ENCODE data around the gene THSD4.

DNA sequence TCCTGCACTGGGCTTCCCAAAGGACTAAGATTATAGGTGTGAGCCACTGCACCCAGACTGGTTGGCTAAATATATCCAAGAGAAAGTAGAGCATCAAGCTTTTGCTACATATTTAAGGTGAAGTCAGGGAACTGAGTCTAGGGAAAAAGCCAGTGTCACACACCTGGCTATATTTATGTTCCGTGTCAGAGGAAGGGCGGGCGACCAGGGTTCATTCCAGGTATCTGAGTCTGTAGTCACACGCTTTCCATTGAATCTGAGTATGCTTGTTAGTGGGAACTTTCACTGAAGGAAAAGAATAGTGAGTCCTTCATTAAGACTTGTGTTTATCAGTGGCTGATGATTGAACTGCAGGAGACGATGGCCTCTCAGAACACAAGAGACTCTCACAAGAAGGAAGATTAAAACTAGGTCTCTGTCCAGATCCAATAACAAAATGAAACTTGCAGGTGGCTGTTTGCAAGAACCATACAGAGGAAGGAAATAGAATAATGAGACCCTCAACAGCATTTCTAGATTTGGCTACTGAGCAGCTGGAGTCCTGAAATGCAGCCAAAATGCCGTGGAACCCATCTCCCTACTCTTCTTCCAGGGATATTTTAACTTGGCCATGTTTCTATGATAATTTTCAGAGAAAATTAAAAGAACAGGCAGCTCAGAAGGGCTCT, 276.3 kb downstream of the THSD4 start:
- TF ChIP-seq CTCF (IDR thresholded peaks at IDR 0.05) (no peak), POLR2A (IDR thresholded peaks at IDR 0.05) (no peak)
